Spleen (tissue), 11 donors: ENCODE results near the gene IFNA5. TPM values are rescaled to one million over a fixed set of nuclear protein-coding genes. Genes with fewer than 3 reads are reported as not detected.

ENCODE experiments used
- DNase-seq: peaks from one replicate; pipeline ENCODE4 v3.0.0-alpha.2; 2020
- H3K27ac ChIP-seq, 8 donors: fragments of 200-600 bp; sonication (generic) in 7 of 8; 1 replicate in 4 of 8; 2 replicates in 4 of 8; pipeline versions ENCODE4 v1.5.0 to v1.8.0; 2016 to 2021; ENCODE audit warnings: inconsistent platforms in 4 of 8, mild to moderate bottlenecking in 4 of 8, moderate library complexity in 1 of 8
- H3K27me3 ChIP-seq, 7 donors: fragments of 200-600 bp; sonication (generic) in 6 of 7; replicated peaks in 1 of 7; 1 replicate in 4 of 7; 2 replicates in 3 of 7; pipeline versions ENCODE4 v1.5.0 to v1.8.0; 2016 to 2021; ENCODE audit warnings: inconsistent platforms in 3 of 7, mild to moderate bottlenecking in 1 of 7
- H3K36me3 ChIP-seq, 6 donors: fragments of 200-600 bp; sonication (generic) in 5 of 6; 1 replicate in 4 of 6; 2 replicates in 2 of 6; pipeline versions ENCODE4 v1.5.0 to v1.8.0; 2016 to 2021; ENCODE audit warnings: inconsistent platforms in 2 of 6
- H3K4me1 ChIP-seq, 6 donors: fragments of 200-600 bp; sonication (generic) in 5 of 6; 1 replicate in 3 of 6; 2 replicates in 3 of 6; pipeline versions ENCODE4 v1.5.0 to v1.8.0; 2016 to 2021; ENCODE audit warnings: inconsistent platforms in 3 of 6
- H3K4me3 ChIP-seq, 8 donors: fragments of 200-600 bp; sonication (generic) in 7 of 8; 1 replicate in 4 of 8; 2 replicates in 4 of 8; pipeline versions ENCODE4 v1.5.0 to v1.8.0; 2016 to 2021; ENCODE audit warnings: inconsistent platforms in 4 of 8, mild to moderate bottlenecking in 4 of 8, moderate library complexity in 2 of 8
- H3K9me3 ChIP-seq, 8 donors: fragments of 200-600 bp; sonication (generic) in 7 of 8; 1 replicate in 4 of 8; 2 replicates in 4 of 8; pipeline versions ENCODE4 v1.5.0 to v1.8.0; 2016 to 2021; ENCODE audit warnings: inconsistent platforms in 4 of 8
- POLR2A ChIP-seq, 3 donors: fragments of 450-650 bp; IDR thresholded peaks; one replicate each; pipeline ENCODE4 v1.5.1; 2017; ENCODE audit warnings: antibody characterized with exemption in 3 of 3, mild to moderate bottlenecking in 1 of 3
- POLR2AphosphoS5 ChIP-seq, 3 donors: sonication (generic); formaldehyde crosslinking; IDR thresholded peaks; one replicate each; pipeline ENCODE4 v1.5.1; 2017; ENCODE audit warnings: antibody characterized with exemption in 3 of 3
- WGBS, 5 donors: extraction: QIAGEN DNeasy Blood & Tissue Kit in 3 of 5; methylation state at CpG; one replicate each; pipeline versions ENCODE4 v1.1.5 to v1.1.7; 2013 to 2018; 5-methylcytosine and 5-hydroxymethylcytosine counted together
- intact Hi-C: fragments of 100-400 bp; cut with DNase I; formaldehyde crosslinking; loops from one replicate; pipeline ENCODE4 v1.15.0; 2023; ENCODE audit warnings: low total_unique reads
- polyA plus RNA-seq, 3 donors: library from polyadenylated mRNA; stranded (reverse); fragments of 200-250 nt; gene quantifications; one replicate each; pipeline ENCODE4 v1.2.1, GENCODE V29; 2013
- total RNA-seq, 7 donors: library from RNA; depleted of rRNA in 3 of 7; stranded (reverse); fragments of >200 nt in 3 of 7; fragmentation: NEBNext Ultra II Directional in 4 of 7; extraction: Animal tissue kit (Norgen Biotek cat#: 25700) in 4 of 7; gene quantifications; one replicate each; pipeline versions ENCODE4 v1.1.0 to v1.2.1, GENCODE V29; 2016 to 2021
- TF ChIP-seq, protein P1 (sequence below), 11 experiments: fragments of 200-600 bp in 7 of 11; fragments of 450-650 bp in 4 of 11; sonication (generic) in 4 of 11; IDR thresholded peaks in 8 of 11; conservative IDR thresholded peaks in 3 of 11; 1 replicate in 7 of 11; 2 replicates in 4 of 11; pipeline versions ENCODE4 v1.4.0 to v1.8.0; 2016 to 2021; ENCODE audit warnings: antibody characterized with exemption in 11 of 11, inconsistent platforms in 4 of 11, mild to moderate bottlenecking in 1 of 11
- donor health status: healthy with polysubstance abuse.
- donor health status: DM: no; HTN: no; CAD: no; lungs with moderate emphysema.
- donor health status: DM: no; HTN: no; CAD: no.
- donor health status: Bipolar disorder and iron deficiency.
- donor health status: healthy.
- donor health status: DM: no; HTN: no; CAD: no.
- donor health status: DM: yes; HTN: yes; CAD: no.

Gene IFNA5
- total and polyA plus RNA-seq, 10 donors = 1.2 TPM; not detected in 9

DNA sequence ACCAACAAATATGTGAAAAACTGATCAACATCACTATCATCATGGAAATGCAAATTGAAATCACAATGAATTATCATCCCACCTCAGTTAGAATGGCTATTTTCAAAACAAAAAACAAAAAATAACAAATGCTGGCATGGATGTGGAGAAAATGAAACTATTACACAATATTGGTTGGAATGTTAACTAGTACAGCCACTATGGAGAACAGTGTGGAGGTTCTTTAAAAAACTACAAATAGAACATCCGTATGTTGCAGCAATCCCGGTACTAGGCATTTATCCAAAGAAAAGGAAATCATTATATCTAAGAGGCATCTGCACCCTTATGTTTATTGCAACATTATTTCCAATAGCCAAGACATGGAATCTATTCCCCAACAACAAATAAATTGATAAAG, 9.0 kb upstream of the IFNA5 start:
- Histone ChIP-seq H3K27ac (no peak overlapping the region), H3K9me3 (no peaks in the 10 kb centered on the region), H3K4me3 (no peak overlapping the region), H3K36me3 (no peaks in the 10 kb centered on the region), H3K27me3 (no peaks in the 10 kb centered on the region), H3K4me1 (peaks cover 0 to 12% (median 2%) of the 10 kb centered on the region in 6 donors)
- DNase-seq = no peak
- intact Hi-C loops = loop anchor here (10.0 kb wide), 1 partner anchor 141 kb away; no protein-coding TSS in a partner anchor
- WGBS, 5 donors = 78 to 91% (median 88%) methylated on average over 2 of the region's 2 CpGs
- TF ChIP-seq, protein P1, sequence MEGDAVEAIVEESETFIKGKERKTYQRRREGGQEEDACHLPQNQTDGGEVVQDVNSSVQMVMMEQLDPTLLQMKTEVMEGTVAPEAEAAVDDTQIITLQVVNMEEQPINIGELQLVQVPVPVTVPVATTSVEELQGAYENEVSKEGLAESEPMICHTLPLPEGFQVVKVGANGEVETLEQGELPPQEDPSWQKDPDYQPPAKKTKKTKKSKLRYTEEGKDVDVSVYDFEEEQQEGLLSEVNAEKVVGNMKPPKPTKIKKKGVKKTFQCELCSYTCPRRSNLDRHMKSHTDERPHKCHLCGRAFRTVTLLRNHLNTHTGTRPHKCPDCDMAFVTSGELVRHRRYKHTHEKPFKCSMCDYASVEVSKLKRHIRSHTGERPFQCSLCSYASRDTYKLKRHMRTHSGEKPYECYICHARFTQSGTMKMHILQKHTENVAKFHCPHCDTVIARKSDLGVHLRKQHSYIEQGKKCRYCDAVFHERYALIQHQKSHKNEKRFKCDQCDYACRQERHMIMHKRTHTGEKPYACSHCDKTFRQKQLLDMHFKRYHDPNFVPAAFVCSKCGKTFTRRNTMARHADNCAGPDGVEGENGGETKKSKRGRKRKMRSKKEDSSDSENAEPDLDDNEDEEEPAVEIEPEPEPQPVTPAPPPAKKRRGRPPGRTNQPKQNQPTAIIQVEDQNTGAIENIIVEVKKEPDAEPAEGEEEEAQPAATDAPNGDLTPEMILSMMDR (IDR thresholded peaks at IDR 0.05 in 8 of 11, conservative IDR thresholded peaks at IDR 0.05 in 3 of 11) = no peak
- no peak for TF ChIP-seq POLR2AphosphoS5 (IDR thresholded peaks at IDR 0.05)
- no peak for TF ChIP-seq POLR2A (IDR thresholded peaks at IDR 0.05)

- H3K36me3 ChIP-seq = no peaks in the 10 kb centered on the region
- H3K27ac ChIP-seq = no peak overlapping the region
- WGBS, 5 donors = 40 to 74% (median 65%) methylated on average over 1 of the region's 1 CpG
- H3K9me3 ChIP-seq = no peaks in the 10 kb centered on the region
- intact Hi-C loops = loop anchor here (10.0 kb wide), 1 partner anchor 143 kb away; no protein-coding TSS in a partner anchor
- no peak for DNase-seq
- no peak overlapping the region for H3K4me3 ChIP-seq
- peaks cover 0 to 6% (median 0%) of the 10 kb centered on the region in 6 donors for H3K4me1 ChIP-seq
- H3K27me3 ChIP-seq = no peaks in the 10 kb centered on the region
- TF ChIP-seq POLR2AphosphoS5 (IDR thresholded peaks at IDR 0.05) = no peak
- TF ChIP-seq, protein P1 (IDR thresholded peaks at IDR 0.05 in 8 of 11, conservative IDR thresholded peaks at IDR 0.05 in 3 of 11) = no peak
- TF ChIP-seq POLR2A (IDR thresholded peaks at IDR 0.05) = no peak
Measured at GRCh38 chr9:21311889-21312288, 6.8 kb upstream of the IFNA5 start.

DNA sequence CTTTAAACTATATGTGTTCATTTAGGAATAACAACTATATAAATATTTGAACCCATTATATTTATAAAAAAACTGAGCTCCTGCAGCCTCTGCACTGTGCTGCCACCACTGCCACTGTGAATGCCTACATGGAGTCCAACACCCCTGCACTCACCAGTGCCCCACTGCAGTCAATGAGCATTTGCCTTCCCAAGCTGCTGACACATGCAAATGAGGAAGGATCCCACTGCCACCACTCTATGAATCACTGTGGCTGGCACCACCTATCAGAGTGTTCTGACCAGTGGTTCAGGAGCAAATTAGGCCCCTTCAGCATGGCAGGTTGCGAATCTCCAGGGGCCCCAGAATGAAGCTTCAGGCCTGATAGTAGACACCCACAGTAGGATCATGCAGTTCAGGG, 9.1 kb downstream of the IFNA5 start:
- WGBS, 5 donors = 80 to 92% (median 84%) methylated on average over 1 of the region's 1 CpG
- intact Hi-C loops = no loop called here

DNA sequence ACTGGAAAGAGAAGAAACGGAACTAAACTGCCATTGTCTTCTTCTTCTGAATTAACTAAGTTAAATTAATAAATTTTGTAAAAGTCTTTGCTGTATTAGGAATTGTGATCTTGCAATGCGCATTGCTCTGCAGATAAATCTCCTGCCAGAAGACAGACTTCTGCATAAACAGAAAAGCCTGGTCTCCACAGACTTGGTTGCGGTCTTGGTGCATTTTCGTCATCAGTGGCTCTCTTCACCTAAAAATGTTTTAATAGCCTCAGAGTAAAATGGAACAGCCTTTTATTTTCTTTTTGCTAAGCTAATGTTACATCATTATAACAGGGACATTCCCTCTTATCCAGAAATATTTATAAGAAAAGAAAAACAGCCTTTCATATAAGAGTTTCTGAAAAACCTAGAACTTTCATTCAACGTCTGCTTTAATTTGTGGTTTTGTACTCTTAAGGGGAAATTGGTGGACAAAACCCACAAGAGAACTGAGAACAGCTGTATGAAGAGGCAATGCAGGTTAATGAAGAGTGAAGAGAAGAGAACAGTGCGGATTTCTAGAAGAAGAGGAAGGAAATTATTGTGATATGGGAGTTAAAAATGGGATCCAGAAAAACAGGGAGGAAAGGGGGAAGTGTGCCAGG, 10.1 kb downstream of the IFNA5 start:
- Histone ChIP-seq H3K4me3 (no peak overlapping the region), H3K36me3 (no peaks in the 10 kb centered on the region), H3K27me3 (peaks cover 0 to 5% (median 0%) of the 10 kb centered on the region in 7 donors), H3K27ac (no peak overlapping the region), H3K4me1 (peaks cover 0 to 14% (median 0%) of the 10 kb centered on the region in 6 donors), H3K9me3 (no peaks in the 10 kb centered on the region)
- 29 to 41% (median 36%) methylated on average over 6 of the region's 6 CpGs for WGBS, 5 donors
- intact Hi-C loops = no loop called here
- DNase-seq = no peak
- TF ChIP-seq POLR2A (IDR thresholded peaks at IDR 0.05) (no peak), POLR2AphosphoS5 (IDR thresholded peaks at IDR 0.05) (no peak)
- TF ChIP-seq, protein P1 (IDR thresholded peaks at IDR 0.05 in 8 of 11, conservative IDR thresholded peaks at IDR 0.05 in 3 of 11) = no peak

More for the DNA sequence above, 9.1 kb downstream of the IFNA5 start:
- Histone ChIP-seq H3K4me3 (no peak overlapping the region), H3K36me3 (no peaks in the 10 kb centered on the region), H3K9me3 (no peaks in the 10 kb centered on the region), H3K4me1 (peaks cover 0 to 14% (median 0%) of the 10 kb centered on the region in 6 donors), H3K27ac (no peak overlapping the region), H3K27me3 (peaks cover 0 to 12% (median 0%) of the 10 kb centered on the region in 7 donors)
- no peak for DNase-seq
- no peak for TF ChIP-seq POLR2AphosphoS5 (IDR thresholded peaks at IDR 0.05)
- no peak for TF ChIP-seq POLR2A (IDR thresholded peaks at IDR 0.05)
- TF ChIP-seq, protein P1 (IDR thresholded peaks at IDR 0.05 in 8 of 11, conservative IDR thresholded peaks at IDR 0.05 in 3 of 11) = no peak
